NCI-H82 (cell line): ENCODE measurements around the gene ARL14.

ENCODE experiments used
- DNase-seq: peaks from one replicate; lab custom pipeline; 2025; lab: John Stamatoyannopoulos, UW

The ARL14 gene

GRCh38 chr3:160722331-160722730 lies 45.4 kb downstream of the ARL14 start:
- DNase-seq = no peak

- no peak for DNase-seq
Observed at GRCh38 chr3:160725338-160725737, 48.4 kb downstream of the ARL14 start.
